Subcutaneous abdominal adipose tissue (tissue), 5 donors: ENCODE results near the gene SPNS2.

Source experiments
- H3K27ac ChIP-seq: one replicate; pipeline ENCODE4 v1.7.0; 2013; ENCODE audit warnings: low read depth, mild to moderate bottlenecking, inconsistent platforms, low read length, moderate library complexity
- H3K27me3 ChIP-seq, 5 donors: one replicate each; pipeline ENCODE4 v1.7.0; 2013; ENCODE audit warnings: low read length in 5 of 5, inconsistent platforms in 1 of 5; ENCODE audit not compliant: control insufficient read depth in 5 of 5, insufficient read depth in 4 of 5
- H3K36me3 ChIP-seq, 5 donors: one replicate each; pipeline ENCODE4 v1.7.0; 2013; ENCODE audit warnings: low read length in 5 of 5; ENCODE audit not compliant: control insufficient read depth in 5 of 5, insufficient read depth in 5 of 5
- H3K4me1 ChIP-seq, 5 donors: one replicate each; pipeline ENCODE4 v1.7.0; 2013; ENCODE audit warnings: low read length in 5 of 5, mild to moderate bottlenecking in 3 of 5, moderate library complexity in 1 of 5; ENCODE audit not compliant: control insufficient read depth in 5 of 5, insufficient read depth in 5 of 5
- H3K4me3 ChIP-seq, 5 donors: one replicate each; pipeline ENCODE4 v1.7.0; 2013; ENCODE audit warnings: low read length in 5 of 5, low read depth in 1 of 5
- H3K9ac ChIP-seq, 5 donors: one replicate each; pipeline ENCODE4 v1.7.0; 2013; ENCODE audit warnings: low read length in 5 of 5, mild to moderate bottlenecking in 4 of 5, moderate library complexity in 3 of 5
- H3K9me3 ChIP-seq, 5 donors: one replicate each; pipeline ENCODE4 v1.7.0; 2013; ENCODE audit warnings: low read length in 5 of 5; ENCODE audit not compliant: control insufficient read depth in 5 of 5
- donor health status: healthy.
- donor health status: healthy.
- donor health status: healthy.
- donor health status: healthy.
- donor health status: healthy.

The SPNS2 gene

DNA sequence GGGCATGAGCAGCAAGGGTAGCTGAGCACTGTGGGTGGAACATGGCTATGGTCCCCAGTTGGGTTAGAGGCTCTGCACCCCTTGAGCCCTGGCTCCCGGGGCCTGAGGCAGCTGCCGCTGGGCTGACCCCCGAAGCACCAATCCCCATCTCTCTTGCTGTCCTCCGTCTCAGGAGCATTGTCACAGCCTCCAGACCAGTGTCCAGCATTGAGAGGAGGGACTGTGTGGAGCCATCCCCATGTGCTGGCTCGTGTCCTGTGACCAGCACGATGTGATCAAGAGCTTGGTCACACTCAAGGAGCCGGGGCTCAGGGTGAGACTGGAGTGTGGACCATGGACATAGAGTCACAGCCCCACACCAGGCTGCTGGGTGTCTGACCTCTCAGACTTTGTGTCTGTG lies 88.5 kb downstream of the SPNS2 start:
- no peak overlapping the region for H3K4me3 ChIP-seq
- H3K9ac ChIP-seq, result no peak overlapping the region
- peaks cover 25 to 47% (median 43%) of the 10 kb centered on the region in 5 donors for H3K27me3 ChIP-seq
- H3K4me1 ChIP-seq, result peaks cover 0 to 16% (median 9%) of the 10 kb centered on the region in 5 donors
- no peak overlapping the region for H3K27ac ChIP-seq
- H3K36me3 ChIP-seq, result no peaks in the 10 kb centered on the region
- H3K9me3 ChIP-seq, result no peaks in the 10 kb centered on the region

DNA sequence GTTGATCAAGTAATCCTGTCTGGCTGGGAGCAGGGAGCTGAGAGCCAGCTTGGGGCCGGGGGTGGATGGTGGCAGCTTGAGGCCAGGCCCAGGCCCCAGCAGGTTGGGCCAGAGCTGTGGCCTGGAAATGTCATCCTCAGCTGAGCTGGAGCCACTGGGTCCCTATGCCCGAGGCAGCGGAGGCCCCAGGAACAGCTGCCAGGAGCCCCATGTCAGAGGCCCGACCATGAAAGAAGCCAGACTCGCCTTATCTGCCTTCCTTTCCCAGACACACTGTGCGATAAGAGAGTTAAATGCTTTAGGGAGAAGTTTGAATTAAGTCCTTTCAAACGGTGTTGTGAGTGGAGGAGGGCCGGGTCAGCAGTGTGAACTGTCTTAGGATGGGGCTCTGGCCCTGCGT lies 89.1 kb downstream of the SPNS2 start:
- H3K9ac ChIP-seq, result no peak overlapping the region
- H3K9me3 ChIP-seq, result no peaks in the 10 kb centered on the region
- H3K4me1 ChIP-seq, result peaks cover 0 to 16% (median 9%) of the 10 kb centered on the region in 5 donors
- H3K4me3 ChIP-seq, result no peak overlapping the region
- H3K36me3 ChIP-seq, result no peaks in the 10 kb centered on the region
- no peak overlapping the region for H3K27ac ChIP-seq
- H3K27me3 ChIP-seq, result peaks cover 20 to 44% (median 37%) of the 10 kb centered on the region in 5 donors

DNA sequence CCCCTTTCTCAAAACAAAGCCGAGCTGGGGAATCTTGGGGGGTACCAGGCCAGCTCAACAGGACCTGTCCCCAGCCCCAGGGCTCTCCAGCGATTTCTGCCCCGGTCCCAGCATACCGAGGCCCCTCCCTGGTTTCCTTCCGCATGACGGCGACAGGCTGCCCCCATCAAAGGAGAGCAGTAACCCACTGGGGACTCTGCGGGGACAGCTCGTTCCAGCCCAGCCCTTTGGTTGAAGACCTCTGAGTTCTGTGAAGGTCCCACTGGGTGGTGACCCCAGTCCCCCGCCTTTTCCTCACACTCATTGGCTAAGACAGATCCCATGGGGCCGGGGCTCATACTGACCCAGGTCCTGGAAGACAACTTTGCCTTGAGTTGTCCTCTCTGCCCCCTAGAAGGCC lies 89.7 kb downstream of the SPNS2 start:
- Histone ChIP-seq H3K4me3 (no peak overlapping the region), H3K27me3 (peaks cover 14 to 38% (median 31%) of the 10 kb centered on the region in 5 donors), H3K9me3 (no peaks in the 10 kb centered on the region), H3K36me3 (no peaks in the 10 kb centered on the region), H3K27ac (no peak overlapping the region), H3K4me1 (peaks cover 0 to 16% (median 9%) of the 10 kb centered on the region in 5 donors), H3K9ac (no peak overlapping the region)
